Suppressor macrophage (primary cell): ENCODE measurements around the gene INTS4.
"Not testable (repeated sequence)": the region's sequence is repeated elsewhere in the genome, so short reads cannot be mapped to it uniquely, and the experiment has no call there.

ENCODE experiments used
- DNase-seq, 4 experiments: peaks; one replicate each; pipeline ENCODE4 v3.0.0-alpha.2; 2020 to 2022

INTS4 gene

DNA sequence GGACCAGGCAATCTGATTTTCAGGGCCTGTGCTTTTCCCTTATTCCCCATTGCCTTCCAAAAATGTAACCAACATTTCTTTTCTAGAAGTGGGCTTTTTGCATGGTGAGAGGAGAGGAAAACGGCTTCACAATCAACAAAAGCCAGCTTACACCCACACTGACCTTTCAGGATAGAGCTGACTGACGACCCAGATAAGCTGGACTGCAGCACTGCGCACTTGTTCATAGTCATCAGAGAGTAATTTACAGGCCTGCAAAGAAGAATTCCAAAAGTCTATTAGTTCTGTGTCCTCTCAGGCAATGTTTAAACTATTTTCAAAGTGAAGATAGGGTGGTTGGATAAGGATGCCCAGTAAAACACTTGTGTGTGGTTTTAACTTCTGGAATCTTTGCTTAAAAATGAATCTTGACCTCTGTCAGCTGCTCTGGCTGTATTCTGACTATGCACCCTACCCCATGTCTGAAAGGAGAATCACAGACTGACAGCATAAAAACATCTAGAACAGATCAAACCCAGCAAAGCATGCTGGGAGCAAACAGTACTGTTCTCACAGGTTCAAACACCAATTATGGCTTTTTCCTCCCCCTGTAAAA, 35.8 kb downstream of the INTS4 start:
- DNase-seq = peak in 1 of 4 experiments; percentile 4

DNA sequence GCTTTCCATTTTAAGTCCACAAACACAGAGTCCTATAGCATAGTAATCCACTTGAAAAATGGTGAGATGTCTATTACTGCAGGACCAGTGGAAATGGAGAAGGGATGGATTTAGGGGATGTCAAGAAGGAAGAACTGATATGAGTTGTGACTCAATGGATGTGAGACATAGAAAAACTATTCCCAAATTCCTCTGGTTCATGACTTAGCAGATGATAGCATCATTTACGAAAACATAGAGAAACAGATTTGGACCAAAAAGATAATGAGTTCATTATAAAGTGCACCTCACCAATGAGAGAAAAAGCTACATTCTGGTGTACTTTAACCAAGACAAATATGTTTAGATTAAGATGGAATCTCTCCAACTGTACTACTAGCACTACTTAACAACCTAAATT, 51.2 kb downstream of the INTS4 start:
- not testable (repeated sequence) for DNase-seq

DNA sequence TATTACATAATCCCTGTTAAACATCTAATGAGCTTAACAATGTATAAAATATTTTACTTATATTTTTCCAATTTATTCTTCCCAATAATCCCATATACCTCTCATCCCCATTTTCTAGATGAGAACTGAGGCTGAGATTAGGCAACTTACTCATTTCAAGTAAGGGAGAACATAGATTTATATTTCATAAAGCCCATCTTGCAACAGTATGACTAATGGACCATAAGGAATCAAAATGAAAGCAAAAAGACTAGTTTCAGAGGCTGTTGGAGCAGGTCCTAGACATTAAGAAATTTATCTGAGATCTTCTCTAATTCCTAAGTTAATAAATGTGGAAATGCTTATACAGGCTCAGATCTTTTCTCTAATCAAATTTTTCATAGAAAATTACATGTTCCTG, 52.0 kb downstream of the INTS4 start:
- peak in 2 of 4 experiments; percentile 12 to 22 for DNase-seq

DNA sequence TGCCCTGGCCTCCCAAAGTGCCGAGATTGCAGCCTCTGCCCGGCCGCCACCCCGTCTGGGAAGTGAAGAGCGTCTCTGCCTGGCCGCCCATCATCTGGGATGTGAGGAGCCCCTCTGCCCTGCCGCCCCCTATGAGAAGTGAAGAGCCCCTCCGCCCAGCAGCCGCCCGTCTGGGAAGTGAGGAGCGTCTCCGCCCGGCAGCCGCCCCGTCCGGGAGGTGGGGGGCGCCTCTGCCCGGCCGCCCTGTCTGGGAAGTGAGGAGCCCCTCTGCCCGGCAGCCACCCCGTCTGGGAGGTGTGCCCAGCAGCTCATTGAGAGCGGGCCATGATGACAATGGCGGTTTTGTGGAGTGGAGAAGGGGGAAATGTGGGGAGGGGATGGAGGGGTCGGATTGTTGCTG, 60.9 kb downstream of the INTS4 start:
- not testable (repeated sequence) for DNase-seq

DNA sequence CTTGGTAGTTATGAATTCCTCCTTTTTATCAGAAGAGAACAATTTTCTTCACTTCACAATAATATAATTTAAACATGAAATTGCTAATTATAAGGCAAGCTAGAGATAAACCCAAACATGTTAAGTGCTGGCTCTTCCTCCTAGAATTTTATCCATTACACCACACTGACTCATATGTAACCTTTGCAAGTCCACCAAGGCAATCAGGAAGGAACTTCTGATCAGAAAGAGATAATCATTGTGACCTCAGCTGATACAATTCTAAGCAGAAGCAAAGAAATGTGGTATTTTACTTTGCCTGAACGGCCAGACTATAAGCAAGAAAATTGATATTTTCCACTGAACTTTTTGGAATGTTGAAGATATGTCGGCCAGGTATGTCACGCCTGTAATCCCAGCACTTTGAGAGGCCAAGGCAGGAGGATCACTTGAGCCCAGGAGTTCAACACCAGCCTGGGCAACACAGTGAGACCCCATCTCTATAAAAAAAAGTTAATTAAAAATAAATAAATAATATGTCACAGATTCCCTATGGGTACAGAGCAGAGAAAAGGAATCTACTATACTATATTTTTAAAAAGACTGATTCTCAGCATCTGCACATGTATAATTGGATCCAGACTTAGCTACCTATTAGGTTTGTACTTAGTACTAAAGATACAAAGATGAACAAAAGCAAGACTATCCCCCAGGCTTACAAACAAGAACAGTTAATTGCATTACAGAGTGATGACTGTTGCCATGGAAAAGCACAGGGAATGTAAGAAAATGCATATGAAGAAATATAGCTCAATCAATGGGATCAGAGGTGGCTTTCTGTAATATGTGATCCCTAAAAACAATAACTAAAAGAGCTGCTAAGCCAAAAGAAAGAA, 63.9 kb downstream of the INTS4 start:
- DNase-seq = peak in 2 of 4 experiments; percentile 11 to 32

DNA sequence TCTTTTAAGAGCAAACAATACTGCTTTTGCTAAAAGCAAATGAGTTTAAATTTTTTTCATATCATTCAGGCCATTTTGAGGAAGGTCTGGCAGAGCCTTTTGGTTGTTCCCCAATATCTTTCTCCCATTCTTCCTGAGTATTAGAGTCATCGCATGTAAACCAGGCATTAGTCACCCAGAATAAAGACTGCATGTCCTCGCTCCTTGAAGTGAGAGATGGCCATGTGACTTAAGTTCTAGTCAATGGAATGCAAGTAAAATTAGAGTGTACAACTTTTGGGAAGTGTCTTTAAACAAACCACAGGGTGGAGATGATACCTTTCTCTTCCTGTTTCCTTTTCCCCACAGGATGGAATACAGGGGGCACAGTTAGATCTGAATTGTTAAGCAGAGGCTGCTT, 76.8 kb downstream of the INTS4 start:
- not testable (repeated sequence) for DNase-seq

DNA sequence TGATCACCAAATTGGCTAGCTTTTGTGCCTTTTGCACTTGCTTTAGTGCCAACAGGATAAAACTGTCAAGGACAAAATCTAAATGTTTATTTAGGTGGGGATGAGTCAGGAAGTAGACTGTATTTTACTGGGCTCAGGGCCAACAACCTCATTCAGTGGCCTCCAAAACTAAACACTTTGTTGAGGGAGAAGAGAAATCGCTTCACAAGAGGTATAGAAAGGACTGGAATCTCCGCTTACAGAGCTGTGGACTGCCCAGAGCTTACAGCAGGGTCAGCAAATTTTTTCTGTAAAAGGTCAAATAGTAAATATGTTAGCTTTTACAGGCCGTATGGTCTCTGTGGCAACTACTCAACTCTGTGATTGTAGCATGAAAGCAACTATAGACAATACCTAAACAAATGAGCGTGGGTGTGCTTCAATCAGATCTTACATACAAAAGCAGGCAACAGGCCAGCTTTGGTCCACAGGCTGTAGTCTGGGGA, 80.1 kb downstream of the INTS4 start:
- not testable (repeated sequence) for DNase-seq

DNA sequence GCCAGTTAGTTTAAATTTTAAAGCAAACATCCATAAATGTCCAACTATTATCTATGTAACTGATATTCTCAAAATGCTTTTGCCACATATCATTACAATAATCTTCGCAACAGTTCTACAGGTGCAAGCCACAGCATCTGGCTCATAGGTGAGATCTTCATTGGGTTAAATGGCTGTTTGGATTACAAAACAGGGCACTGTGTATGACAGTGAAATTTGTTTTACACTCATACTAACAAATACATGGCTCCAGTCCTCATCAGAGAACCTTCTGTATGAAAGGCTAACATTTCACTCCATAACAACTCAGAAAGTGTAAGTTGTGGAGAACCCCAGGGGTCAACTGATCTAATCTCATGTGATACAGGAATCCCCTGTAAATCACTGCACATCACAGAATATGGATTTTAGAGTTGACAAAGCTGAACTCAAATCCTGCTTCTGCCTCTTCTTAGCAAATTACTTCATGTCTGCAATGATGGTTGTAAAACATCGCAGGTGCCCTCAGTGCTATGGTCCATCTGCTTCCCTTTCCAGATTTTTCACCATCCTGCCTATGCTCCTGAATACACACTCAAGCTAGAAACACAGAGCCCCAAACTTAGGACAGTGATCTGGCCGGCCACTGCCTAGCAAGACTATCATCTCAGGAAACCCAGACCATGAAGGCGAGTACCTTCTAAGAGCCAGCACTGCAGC, 80.7 kb downstream of the INTS4 start:
- DNase-seq = not testable (repeated sequence)

GRCh38 chr11:77910828-77911227, 83.6 kb downstream of the INTS4 start:
- DNase-seq = not testable (repeated sequence)

- DNase-seq = no peak
Observed at GRCh38 chr11:77909277-77909676, 85.2 kb downstream of the INTS4 start.

GRCh38 chr11:77908835-77909234, 85.6 kb downstream of the INTS4 start:
- no peak for DNase-seq

GRCh38 chr11:77894949-77895348, 99.5 kb downstream of the INTS4 start:
- DNase-seq = not testable (repeated sequence)

DNA sequence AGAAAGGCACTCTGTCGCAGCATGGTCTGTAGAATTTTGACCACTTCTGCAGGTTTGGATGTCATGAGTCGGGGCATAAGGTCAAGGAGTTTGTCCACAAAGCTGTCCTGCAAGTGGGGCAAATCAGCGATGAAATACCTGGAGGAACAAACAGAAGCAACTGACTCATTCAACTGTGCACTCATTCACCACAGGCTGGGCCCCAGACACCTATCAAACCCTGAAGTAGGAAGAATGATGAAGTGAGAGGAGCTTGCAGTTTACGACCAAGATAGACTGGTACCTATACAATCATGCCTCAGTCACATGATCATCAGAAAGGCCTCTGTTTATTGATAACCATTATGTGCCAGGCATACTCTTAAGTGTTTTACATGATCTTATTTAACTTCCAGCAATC, 102.8 kb downstream of the INTS4 start:
- DNase-seq = not testable (repeated sequence)

GRCh38 chr11:77891256-77891655, 103.2 kb downstream of the INTS4 start:
- not testable (repeated sequence) for DNase-seq

- DNase-seq = not testable (repeated sequence)
Observed at GRCh38 chr11:77890619-77891056, 103.8 kb downstream of the INTS4 start.

GRCh38 chr11:77890100-77890614, 104.3 kb downstream of the INTS4 start:
- not testable (repeated sequence) for DNase-seq

DNA sequence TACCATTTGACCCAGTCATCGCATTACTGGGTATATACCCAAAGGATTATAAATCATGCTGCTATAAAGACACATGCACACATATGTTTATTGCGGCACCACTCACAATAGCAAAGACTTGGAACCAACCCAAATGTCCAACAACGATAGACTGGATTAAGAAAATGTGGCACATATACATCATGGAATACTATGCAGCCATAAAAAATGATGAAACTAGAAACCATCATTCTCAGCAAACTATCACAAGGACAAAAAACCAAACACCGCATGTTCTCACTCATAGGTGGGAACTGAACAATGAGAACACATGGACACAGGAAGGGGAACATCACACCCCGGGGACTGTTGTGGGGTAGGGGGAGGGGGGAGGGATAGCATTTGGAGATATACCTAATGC, 105.4 kb downstream of the INTS4 start:
- not testable (repeated sequence) for DNase-seq

DNA sequence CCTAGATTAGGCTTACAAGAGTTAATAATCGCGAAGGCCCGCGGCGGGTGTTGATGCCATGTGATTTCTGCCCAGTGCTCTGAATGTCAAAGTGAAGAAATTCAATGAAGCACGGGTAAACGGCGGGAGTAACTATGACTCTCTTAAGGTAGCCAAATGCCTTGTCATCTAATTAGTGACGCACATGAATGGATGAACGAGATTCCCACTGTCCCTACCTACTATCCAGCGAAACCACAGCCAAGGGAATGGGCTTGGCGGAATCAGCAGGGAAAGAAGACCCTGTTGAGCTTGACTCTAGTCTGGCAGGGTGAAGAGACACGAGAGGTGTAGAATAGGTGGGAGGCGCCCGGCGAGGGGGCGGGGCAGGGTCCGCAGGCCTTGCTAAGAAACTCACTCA, 108.1 kb downstream of the INTS4 start:
- DNase-seq = no peak

DNA sequence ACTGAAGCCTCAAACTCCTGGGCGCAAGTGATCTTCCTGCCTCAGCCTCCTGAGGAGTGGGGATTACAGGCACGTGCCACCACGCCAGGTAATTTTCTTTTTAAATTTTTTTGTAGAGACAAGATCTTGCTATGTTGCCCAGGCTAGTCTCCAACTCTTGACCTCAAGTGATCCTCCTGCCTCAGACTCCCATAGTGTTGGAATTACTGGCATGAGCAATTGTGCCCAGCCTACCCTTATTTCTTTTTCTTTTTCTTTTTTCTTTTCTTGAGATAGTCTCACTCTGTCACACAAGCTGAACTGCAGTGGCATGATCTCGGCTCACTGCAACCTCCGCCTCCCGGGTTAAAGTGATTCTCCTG, 109.7 kb downstream of the INTS4 start:
- DNase-seq = no peak

DNA sequence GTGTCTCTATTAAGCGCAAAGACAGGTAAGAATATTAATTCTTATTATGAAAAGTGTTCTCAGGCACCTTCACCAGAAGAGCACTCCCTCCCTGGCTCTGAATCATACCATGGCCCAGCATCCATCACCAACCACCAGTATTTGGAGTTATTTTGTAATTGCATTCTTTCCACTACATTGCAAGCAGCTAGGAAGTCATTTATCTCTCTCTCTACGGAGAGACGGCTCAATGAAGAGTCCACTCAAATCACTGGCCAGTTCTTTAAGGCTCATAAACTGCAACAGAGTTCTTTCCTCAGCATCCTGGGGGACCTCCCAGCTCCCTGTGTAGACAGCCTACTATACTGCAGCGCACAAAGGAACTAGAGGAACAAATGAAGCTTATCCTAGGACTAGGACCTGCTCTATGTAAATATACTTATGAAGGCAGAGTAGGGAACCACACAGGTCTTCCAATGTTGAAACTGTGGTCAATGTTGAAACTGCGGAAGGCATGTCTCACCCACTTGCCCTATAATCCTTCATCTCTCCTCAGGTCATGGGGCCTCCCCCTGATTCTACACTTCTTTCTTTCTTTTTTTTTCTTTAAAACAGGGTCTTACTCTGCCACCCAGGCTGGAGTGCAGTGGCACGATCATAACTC, 110.2 kb downstream of the INTS4 start:
- no peak for DNase-seq

GRCh38 chr11:77883775-77884174, 110.7 kb downstream of the INTS4 start:
- no peak for DNase-seq

- DNase-seq = no peak
Observed at GRCh38 chr11:77882396-77882795, 112.1 kb downstream of the INTS4 start.
